ENCODE measurements around the gene MOV10L1.

GRCh38 chr22:50048836-50049235 is 41.0 kb upstream of the MOV10L1 start:
- no peak for TF ChIP-seq CTCF (IDR thresholded peaks at IDR 0.05; ENCODE audit: low read depth, low read length)
- TF ChIP-seq EZH2phosphoT487 (IDR thresholded peaks at IDR 0.05; ENCODE audit: low read depth), result no peak
